OCI-LY3 (cell line): Measurements from ENCODE around the gene LHX1.

Source experiments
- CTCF ChIP-seq: fragments of 200-600, 300-600 bp; sonication (generic); IDR thresholded peaks from 2 replicates; pipeline ENCODE4 v1.5.1; 2014; ENCODE audit warnings: antibody characterized with exemption, low read length, low read depth
- EZH2phosphoT487 ChIP-seq: fragments of 200-600 bp; shearing (Covaris generic); IDR thresholded peaks from 2 replicates; pipeline ENCODE4 v1.6.1; 2018; ENCODE audit warnings: antibody characterized with exemption, mixed run types, low read depth

- TF ChIP-seq EZH2phosphoT487 (no peak), CTCF (no peak)
Measured at GRCh38 chr17:36907407-36907806, 29.9 kb upstream of the LHX1 start.
